ENCODE data around the gene SUV39H1. TPM values are rescaled to one million over a fixed set of nuclear protein-coding genes. Genes with fewer than 3 reads are reported as not detected.
A peak's percentile ranks its signal among the peaks of the same experiment; 100 is the strongest.
"Not testable (repeated sequence)": the region's sequence is repeated elsewhere in the genome, so short reads cannot be mapped to it uniquely, and the experiment has no call there.

SUV39H1 gene
- polyA plus RNA-seq, 1 experiment: 2.4 TPM

GRCh38 chrX:48689208-48689920 lies 7.2 kb upstream of the SUV39H1 start:
- TF ChIP-seq, protein P1, sequence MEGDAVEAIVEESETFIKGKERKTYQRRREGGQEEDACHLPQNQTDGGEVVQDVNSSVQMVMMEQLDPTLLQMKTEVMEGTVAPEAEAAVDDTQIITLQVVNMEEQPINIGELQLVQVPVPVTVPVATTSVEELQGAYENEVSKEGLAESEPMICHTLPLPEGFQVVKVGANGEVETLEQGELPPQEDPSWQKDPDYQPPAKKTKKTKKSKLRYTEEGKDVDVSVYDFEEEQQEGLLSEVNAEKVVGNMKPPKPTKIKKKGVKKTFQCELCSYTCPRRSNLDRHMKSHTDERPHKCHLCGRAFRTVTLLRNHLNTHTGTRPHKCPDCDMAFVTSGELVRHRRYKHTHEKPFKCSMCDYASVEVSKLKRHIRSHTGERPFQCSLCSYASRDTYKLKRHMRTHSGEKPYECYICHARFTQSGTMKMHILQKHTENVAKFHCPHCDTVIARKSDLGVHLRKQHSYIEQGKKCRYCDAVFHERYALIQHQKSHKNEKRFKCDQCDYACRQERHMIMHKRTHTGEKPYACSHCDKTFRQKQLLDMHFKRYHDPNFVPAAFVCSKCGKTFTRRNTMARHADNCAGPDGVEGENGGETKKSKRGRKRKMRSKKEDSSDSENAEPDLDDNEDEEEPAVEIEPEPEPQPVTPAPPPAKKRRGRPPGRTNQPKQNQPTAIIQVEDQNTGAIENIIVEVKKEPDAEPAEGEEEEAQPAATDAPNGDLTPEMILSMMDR (IDR thresholded peaks at IDR 0.05; ENCODE audit: low read depth, low read length): no peak
- no peak for DNase-seq (ENCODE audit: low read depth, low spot score)
- Histone ChIP-seq H3K27me3 (ENCODE audit: control insufficient read depth, insufficient read depth, low read length) (no peaks in the 10 kb centered on the region), H3K9me3 (ENCODE audit: control insufficient read depth, insufficient read depth, low read length) (no peaks in the 10 kb centered on the region), H3K27ac (ENCODE audit: low read depth, low read length) (no peak overlapping the region), H3K4me3 (ENCODE audit: low read depth, low read length) (no peak overlapping the region)
- POLR2A ChIA-PET: no interaction called here
- CTCF ChIA-PET: no interaction called here

- CTCF ChIA-PET, POLR2A ChIA-PET: not testable (repeated sequence)
These were observed 4.8 kb upstream of the SUV39H1 start for GRCh38 chrX:48691746-48692145.

GRCh38 chrX:48694776-48695533 lies 1.6 kb upstream of the SUV39H1 start:
- CTCF ChIA-PET: no interaction called here
- TF ChIP-seq, protein P1 (IDR thresholded peaks at IDR 0.05; ENCODE audit: low read depth, low read length): no peak
- POLR2A ChIA-PET: interaction anchor here (2.0 kb wide), 1 partner anchor 19 kb away, joined by 9 read pairs; no protein-coding TSS in a partner anchor

More at GRCh38 chrX:48691746-48692145, 4.8 kb upstream of the SUV39H1 start:
- not testable (repeated sequence) for H3K27ac ChIP-seq (ENCODE audit: low read depth, low read length); H3K4me3 ChIP-seq (ENCODE audit: low read depth, low read length); H3K9me3 ChIP-seq (ENCODE audit: control insufficient read depth, insufficient read depth, low read length); H3K27me3 ChIP-seq (ENCODE audit: control insufficient read depth, insufficient read depth, low read length); DNase-seq (ENCODE audit: low read depth, low spot score)

DNA sequence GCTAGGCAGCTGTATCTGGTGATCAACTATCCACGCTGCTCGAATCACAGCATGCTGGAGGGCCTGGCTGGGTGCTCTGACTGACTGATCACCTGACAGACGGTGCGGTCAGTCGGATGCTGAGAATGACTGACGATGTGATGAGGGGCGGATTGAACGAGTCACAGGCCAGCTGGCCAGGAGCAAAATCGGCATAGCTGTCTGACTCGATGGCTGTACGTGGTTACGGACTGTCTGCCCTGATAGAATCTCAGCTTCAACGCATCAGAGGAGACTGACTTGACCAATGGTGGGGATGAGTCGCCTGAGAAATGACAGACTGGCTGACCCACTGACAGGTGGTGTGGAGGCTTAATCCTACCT lies 1.0 kb upstream of the SUV39H1 start:
- H3K27ac ChIP-seq (ENCODE audit: low read depth, low read length): no peak overlapping the region
- H3K9me3 ChIP-seq (ENCODE audit: control insufficient read depth, insufficient read depth, low read length): no peaks in the 10 kb centered on the region
- TF ChIP-seq, protein P1 (IDR thresholded peaks at IDR 0.05; ENCODE audit: low read depth, low read length): no peak
- ChIA-PET POLR2A (interaction anchor here (1.3 to 2.0 kb wide), 2 partner anchors 19 to 42 kb away, joined by 3 to 9 read pairs; no protein-coding TSS in a partner anchor), CTCF (no interaction called here)
- H3K27me3 ChIP-seq (ENCODE audit: control insufficient read depth, insufficient read depth, low read length): no peaks in the 10 kb centered on the region
- peak overlapping the region; percentile 69 for H3K4me3 ChIP-seq (ENCODE audit: low read depth, low read length)
- DNase-seq (ENCODE audit: low read depth, low spot score): no peak

More at GRCh38 chrX:48694776-48695533, 1.6 kb upstream of the SUV39H1 start:
- no peak overlapping the region for H3K4me3 ChIP-seq (ENCODE audit: low read depth, low read length)
- no peaks in the 10 kb centered on the region for H3K27me3 ChIP-seq (ENCODE audit: control insufficient read depth, insufficient read depth, low read length)
- DNase-seq (ENCODE audit: low read depth, low spot score): no peak
- H3K27ac ChIP-seq (ENCODE audit: low read depth, low read length): no peak overlapping the region
- no peaks in the 10 kb centered on the region for H3K9me3 ChIP-seq (ENCODE audit: control insufficient read depth, insufficient read depth, low read length)

- ChIA-PET CTCF (no interaction called here), POLR2A (interaction anchor here (0.6 to 2.0 kb wide), 3 partner anchors 20 to 47 kb away, joined by 3 to 10 read pairs (median 9); no protein-coding TSS in a partner anchor)
- Histone ChIP-seq H3K27me3 (ENCODE audit: control insufficient read depth, insufficient read depth, low read length) (no peaks in the 10 kb centered on the region), H3K27ac (ENCODE audit: low read depth, low read length) (peak overlapping the region; percentile 31), H3K4me3 (ENCODE audit: low read depth, low read length) (peak overlapping the region; percentile 69), H3K9me3 (ENCODE audit: control insufficient read depth, insufficient read depth, low read length) (no peaks in the 10 kb centered on the region)
- TF ChIP-seq, protein P1 (IDR thresholded peaks at IDR 0.05; ENCODE audit: low read depth, low read length): no peak
- DNase-seq (ENCODE audit: low read depth, low spot score): no peak
These were observed 621 bp upstream of the SUV39H1 start for GRCh38 chrX:48695925-48696300.
